HG03097 (cell line): ENCODE measurements around the gene DYNLL2.
"Not testable (repeated sequence)": the region's sequence is repeated elsewhere in the genome, so short reads cannot be mapped to it uniquely, and the experiment has no call there.

ENCODE experiments used
- ATAC-seq: cut with Tn5 transposase; IDR thresholded peaks from one replicate; pipeline ENCODE4 v1.9.1; 2021; ENCODE audit not compliant: unreplicated experiment, low FRiP score

DYNLL2 gene

DNA sequence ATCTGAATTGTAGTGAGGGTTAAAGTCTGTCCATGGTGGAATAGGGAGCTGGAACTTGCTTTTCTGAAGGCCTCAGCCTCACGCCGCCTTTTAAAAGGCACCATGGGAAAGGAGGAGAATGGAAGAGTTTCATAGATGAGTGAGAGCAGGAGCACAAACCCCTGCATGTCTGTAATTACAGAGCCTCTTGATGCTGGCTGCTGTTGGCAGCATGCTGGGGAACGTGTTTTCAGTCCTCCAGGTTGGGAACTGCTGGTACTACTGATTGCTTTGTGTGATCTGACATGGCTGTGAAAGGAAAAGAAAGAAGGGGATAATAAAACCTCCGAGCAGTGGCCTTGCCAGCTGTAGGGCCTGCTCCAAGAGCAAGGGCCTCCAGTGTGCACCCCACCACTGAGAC is 16.8 kb upstream of the DYNLL2 start:
- ATAC-seq, result no peak

DNA sequence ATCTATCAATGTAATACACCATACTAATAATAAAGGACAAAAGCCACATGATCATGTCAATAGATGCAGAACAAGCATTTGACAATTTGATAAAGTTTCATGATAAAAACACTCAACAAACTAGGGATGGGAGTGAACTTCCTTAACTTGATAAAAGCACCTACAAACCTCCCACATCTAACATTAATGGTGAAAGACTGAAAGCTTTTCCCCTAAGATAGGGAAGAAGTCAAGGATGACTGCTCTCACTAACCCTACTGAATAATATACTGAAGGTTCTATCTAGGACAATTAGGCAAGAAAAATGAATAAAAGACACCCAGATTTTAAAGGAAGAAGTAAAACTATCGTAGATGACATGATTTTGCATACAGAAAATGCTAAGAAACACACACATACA is 10.4 kb upstream of the DYNLL2 start:
- no peak for ATAC-seq

DNA sequence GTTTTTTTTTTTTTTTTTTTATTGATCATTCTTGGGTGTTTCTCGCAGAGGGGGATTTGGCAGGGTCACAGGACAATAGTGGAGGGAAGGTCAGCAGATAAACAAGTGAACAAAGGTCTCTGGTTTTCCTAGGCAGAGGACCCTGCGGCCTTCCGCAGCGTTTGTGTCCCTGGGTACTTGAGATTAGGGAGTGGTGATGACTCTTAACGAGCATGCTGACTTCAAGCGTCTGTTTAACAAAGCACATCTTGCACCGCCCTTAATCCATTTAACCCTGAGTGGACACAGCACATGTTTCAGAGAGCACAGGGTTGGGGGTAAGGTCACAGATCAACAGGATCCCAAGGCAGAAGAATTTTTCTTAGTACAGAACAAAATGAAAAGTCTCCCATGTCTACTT is 10.0 kb upstream of the DYNLL2 start:
- not testable (repeated sequence) for ATAC-seq

DNA sequence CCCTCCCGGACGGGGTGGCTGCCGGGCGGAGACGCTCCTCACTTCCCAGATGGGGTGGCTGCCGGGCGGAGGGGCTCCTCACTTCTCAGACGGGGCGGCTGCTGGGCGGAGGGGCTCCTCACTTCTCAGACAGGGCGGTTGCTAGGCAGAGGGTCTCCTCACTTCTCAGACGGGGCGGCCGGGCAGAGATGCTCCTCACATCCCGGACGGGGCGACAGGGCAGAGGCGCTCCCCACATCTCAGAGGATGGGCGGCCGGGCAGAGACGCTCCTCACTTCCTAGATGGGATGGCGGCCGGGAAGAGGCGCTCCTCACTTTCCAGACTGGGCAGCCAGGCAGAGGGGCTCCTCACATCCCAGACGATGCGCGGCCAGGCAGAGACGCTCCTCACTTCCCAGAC is 8.8 kb upstream of the DYNLL2 start:
- ATAC-seq, result not testable (repeated sequence)

DNA sequence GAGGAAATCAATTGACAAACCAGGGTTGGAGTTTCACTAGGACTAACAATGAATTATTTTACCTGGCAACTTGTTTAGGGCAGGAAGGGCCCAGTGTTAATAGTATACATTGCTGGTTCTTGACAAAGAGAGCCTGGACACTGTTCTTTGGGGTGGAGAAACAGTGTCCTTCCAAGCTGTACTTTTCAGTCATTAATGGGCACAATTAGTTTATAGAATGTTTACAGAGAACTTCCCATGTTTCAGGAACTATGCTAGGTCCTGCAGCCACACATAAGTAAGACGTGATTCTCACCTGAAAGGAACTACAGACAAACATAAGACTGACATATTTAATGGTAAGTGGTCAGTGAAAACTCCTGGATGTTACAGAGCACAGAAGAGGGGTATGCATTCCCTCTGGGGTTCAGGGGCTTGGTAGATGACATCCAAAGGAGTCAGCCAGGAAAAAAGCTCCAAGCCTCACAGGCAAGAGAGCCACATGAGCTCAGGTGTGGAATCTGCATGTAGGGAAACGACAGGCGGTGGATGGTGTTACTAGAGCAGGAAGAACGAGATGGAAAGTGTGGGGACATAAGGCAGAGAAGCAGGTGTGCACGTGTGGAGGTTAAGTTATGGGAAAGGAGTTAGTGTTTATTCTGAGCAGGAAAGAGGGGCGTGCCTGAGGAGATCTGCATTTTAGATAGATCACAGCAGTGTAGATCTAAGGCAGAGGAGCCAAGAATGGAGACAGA is 3.8 kb upstream of the DYNLL2 start:
- no peak for ATAC-seq

GRCh38 chr17:58081646-58082340 is 1.4 kb upstream of the DYNLL2 start:
- ATAC-seq, result no peak

GRCh38 chr17:58082341-58082869 is 814 bp upstream of the DYNLL2 start:
- ATAC-seq, result no peak

GRCh38 chr17:58083491-58084316 is 485 bp downstream of the DYNLL2 start:
- peak; percentile 35 for ATAC-seq

DNA sequence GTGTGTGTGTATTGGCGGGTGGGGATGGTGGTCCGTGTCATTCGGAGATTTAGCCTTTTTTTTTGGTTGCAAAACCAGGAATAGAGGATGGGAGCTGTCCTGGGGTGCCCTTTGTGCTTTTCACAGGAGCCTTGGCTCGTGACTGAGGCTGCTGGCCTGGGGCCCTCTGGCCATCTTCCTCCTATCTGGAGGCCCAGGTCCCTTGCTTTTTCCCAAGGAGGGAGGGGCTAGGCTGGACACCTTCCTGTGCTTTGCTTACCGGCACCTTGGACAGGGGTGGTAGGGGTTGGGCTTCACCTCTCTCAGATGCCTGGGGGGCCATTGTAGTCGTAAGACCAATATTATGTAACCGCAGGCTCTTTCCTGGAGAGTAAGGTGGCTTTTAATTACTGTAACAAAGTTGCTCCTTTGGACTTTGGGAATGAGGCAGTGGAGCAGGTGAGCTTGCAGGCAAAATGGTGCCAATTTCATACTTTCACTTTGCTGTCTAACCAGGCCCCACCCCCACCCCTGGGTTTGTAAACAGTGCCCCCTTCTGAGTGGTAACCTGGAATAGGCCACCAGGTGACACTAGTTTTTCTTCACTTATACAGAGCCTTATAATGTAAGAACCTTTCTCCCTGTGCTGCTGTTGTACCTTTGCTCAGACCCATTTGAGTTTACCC is 1.2 kb downstream of the DYNLL2 start:
- peak; percentile 9 for ATAC-seq

GRCh38 chr17:58085039-58085715 is 2.0 kb downstream of the DYNLL2 start:
- ATAC-seq, result no peak

DNA sequence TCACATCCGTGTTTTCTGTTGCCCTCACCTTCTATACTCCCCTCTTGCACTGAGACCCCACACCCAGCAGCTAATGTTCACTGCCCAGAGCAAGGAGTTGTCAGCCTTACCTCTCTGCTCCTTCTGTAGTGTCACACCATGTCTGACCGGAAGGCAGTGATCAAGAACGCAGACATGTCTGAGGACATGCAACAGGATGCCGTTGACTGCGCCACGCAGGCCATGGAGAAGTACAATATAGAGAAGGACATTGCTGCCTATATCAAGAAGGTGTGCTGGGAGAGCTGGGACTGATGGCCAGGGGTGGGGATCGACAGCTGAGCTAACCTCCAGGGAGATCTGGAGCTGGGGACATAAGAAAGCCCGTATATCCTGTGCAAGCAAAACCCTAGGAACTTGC is 3.7 kb downstream of the DYNLL2 start:
- no peak for ATAC-seq

DNA sequence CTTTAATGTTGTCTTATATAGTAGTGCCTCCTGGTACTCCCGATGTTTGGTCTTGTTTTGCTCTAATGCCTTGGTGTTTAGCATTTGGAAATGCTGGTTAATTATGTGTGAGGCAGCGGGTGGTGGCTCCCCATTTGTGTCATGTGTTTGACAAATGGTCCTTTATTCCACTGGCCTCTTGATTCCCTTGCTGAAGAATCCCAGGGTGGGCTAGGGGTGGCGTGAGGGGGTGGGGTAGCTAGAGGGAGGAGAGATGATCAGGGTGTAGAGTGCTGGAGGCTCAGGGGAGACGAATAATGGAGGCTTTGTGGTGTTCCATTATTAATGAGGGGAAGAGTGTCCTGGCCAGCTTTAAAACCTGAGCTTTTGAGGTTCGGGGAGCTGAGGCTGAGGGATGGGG is 5.4 kb downstream of the DYNLL2 start:
- ATAC-seq, result no peak

GRCh38 chr17:58089111-58089510 is 5.9 kb downstream of the DYNLL2 start:
- no peak for ATAC-seq

DNA sequence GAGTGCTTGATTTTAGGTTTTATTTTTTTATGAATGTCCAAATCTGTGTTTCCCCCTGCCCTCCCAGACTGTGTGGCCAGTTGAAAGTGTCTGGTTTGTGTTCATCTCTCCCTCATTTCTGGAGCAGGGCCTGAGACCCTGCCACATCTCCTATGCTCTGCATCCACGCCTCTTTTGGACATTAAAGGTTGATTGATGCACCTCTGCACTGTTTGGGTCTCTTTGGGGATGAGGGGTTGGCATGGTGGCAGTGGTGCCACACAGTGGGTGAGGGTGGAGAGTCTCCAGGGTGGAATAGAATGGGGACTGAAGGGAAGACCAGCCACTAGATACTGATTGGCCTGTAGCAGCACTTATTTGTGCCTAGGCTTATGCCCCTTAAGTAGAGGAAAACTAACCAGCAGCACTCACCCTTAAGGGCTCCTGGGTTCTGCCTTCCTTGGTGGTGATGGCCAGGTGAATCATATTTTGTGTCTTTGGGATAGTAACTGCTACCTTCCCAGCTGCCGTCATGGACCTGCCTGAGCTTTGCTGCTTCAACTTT is 7.9 kb downstream of the DYNLL2 start:
- ATAC-seq, result no peak

DNA sequence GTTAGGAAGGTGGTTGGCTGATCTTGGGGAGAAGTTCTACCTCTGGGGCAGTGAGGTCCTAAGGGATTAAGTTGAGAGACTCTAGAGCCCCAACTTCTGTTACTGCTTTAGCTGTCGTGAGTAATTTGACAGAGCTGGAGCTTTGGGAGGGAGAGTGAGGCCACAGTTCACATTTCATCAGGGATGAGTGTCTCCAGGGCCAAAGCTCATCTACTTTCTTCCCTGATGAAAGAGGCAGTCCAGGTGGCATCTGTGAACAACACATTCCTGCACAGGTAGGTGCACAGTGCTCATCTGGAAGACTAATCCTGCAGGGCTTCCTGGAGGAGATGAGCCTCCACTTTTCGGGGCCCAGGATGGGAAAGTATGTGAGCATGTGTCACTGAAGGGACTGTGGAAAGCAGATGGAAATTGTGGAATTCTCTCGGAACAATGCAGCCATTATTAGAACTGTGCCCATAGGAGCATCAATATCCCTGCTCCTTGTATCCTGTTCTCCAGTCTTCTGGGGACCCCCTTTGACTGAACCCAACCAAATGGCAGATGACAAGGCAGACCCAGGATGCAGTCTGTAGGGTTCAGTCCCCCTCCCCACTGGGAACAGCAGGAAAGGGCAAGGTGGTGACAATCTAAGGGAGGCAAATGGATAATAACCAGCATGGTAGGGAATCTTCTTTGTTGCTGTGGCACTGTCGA is 9.0 kb downstream of the DYNLL2 start:
- ATAC-seq, result no peak

DNA sequence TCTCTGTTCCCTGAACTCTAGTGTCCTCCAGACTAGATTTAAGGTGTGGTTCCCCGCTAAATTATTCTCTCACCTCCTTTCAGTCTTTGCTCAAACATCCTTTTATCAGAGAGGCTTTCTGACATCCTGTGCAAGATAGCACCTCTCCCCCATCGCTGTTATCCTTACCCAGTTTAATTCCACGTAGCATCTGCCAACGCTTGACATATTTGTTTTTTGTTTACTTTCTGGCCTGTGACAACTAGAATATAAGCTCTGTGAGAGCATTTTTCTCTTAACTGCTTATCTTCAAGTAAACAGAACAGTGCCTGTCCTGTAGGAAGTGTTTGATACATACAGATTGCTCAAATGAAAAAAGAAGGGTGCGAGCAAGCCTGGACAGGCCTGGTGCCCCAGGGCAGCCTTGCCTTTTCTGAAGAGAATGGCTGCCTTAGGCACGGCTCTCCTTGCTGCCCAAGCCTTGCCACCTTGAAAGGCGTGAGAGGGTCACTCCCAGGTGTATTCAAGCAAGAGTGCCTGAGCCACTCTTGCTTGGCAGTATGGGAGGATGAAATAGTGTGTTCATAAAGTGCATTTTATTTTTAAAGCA is 9.7 kb downstream of the DYNLL2 start:
- ATAC-seq, result no peak

- no peak for ATAC-seq
These were observed 10.9 kb downstream of the DYNLL2 start for GRCh38 chr17:58094118-58094517.

GRCh38 chr17:58096892-58097291 is 13.7 kb downstream of the DYNLL2 start:
- ATAC-seq, result no peak
